A673 (cell line): Measurements from ENCODE around the gene PROZ. TPM values are rescaled to one million over a fixed set of nuclear protein-coding genes. Genes with fewer than 3 reads are reported as not detected.

Experiments used
- BruUV-seq: library from RNA; stranded (reverse); fragments of 400-500 nt; replicated peaks from 2 replicates; lab custom pipeline; 2021; lab: Mats Ljungman, UMichigan
- CTCF ChIA-PET: fragments of 300-600 bp; sonication (Branson Sonifier 250); formaldehyde crosslinking; loops from one replicate; lab custom pipeline; 2022; ENCODE audit warnings: antibody characterized with exemption; lab: Charles Lee
- POLR2A ChIA-PET: fragments of 300-600 bp; sonication (Branson Sonifier 250); formaldehyde crosslinking; loops from one replicate; lab custom pipeline; 2022; ENCODE audit warnings: antibody characterized with exemption; ENCODE audit not compliant: low non-redundant PET; lab: Charles Lee
- DNase-seq: peaks from one replicate; pipeline ENCODE4 v3.0.0-alpha.2; 2015; ENCODE audit warnings: low spot score
- H3K27ac ChIP-seq: fragments of 200-600 bp; sonication (generic); 2 replicates; pipeline ENCODE4 v1.5.1; 2016; ENCODE audit warnings: mixed run types, low read depth, mild to moderate bottlenecking, mixed read lengths, antibody characterized with exemption, low read length; ENCODE audit not compliant: poor library complexity, severe bottlenecking
- H3K27me3 ChIP-seq: fragments of 200-600 bp; sonication (generic); replicated peaks from 2 replicates; pipeline ENCODE4 v1.6.1; 2017; ENCODE audit warnings: mixed run types, low read depth, mild to moderate bottlenecking, mixed read lengths, antibody characterized with exemption, low read length; ENCODE audit not compliant: insufficient read depth, poor library complexity
- H3K36me3 ChIP-seq: fragments of 200-600 bp; sonication (generic); 2 replicates; pipeline ENCODE4 v1.6.1; 2016; ENCODE audit warnings: mixed run types, mild to moderate bottlenecking, mixed read lengths, antibody characterized with exemption, low read length; ENCODE audit not compliant: insufficient read depth, poor library complexity, severe bottlenecking
- H3K4me1 ChIP-seq: fragments of 200-600 bp; sonication (generic); 2 replicates; pipeline ENCODE4 v1.6.1; 2017; ENCODE audit warnings: mixed run types, mild to moderate bottlenecking, mixed read lengths, antibody characterized with exemption, low read length; ENCODE audit not compliant: insufficient read depth, poor library complexity, severe bottlenecking
- H3K4me3 ChIP-seq: fragments of 200-600 bp; sonication (generic); 2 replicates; pipeline ENCODE4 v1.5.1; 2016; ENCODE audit warnings: low read depth, mixed run types, mild to moderate bottlenecking, mixed read lengths, low read length; ENCODE audit not compliant: poor library complexity, severe bottlenecking
- H3K9me3 ChIP-seq: fragments of 200-600 bp; sonication (generic); 2 replicates; pipeline ENCODE4 v1.6.1; 2016; ENCODE audit warnings: mixed run types, low read depth, mild to moderate bottlenecking, mixed read lengths, antibody characterized with exemption, low read length; ENCODE audit not compliant: poor library complexity, severe bottlenecking
- CTCF ChIP-seq: fragments of 300-800, 200-600 bp; sonication (generic); conservative IDR thresholded peaks from 2 replicates; pipeline ENCODE4 v1.5.1; 2017; ENCODE audit warnings: low read depth, mild to moderate bottlenecking, antibody characterized with exemption, low read length, moderate library complexity, mixed read lengths
- EZH2 ChIP-seq: fragments of 200-600 bp; sonication (generic); IDR thresholded peaks from 2 replicates; pipeline ENCODE4 v1.6.1; 2017; ENCODE audit warnings: borderline replicate concordance, low read depth, mild to moderate bottlenecking, mixed read lengths, antibody characterized with exemption, low read length; ENCODE audit not compliant: poor library complexity, severe bottlenecking
- intact Hi-C: fragments of 100-400 bp; cut with micrococcal nuclease; formaldehyde crosslinking; loops from one replicate; pipeline ENCODE4 v1.10.0; 2022; ENCODE audit not compliant: unreplicated experiment
- total RNA-seq: library from RNA; stranded (reverse); gene quantifications from 2 replicates; pipeline ENCODE4 v1.2.3, GENCODE V29; 2021

The PROZ gene
- total RNA-seq, 1 experiment from 2014 or later, result not detected

GRCh38 chr13:113211774-113212173 lies 53.3 kb downstream of the PROZ start:
- peak; percentile 56 for DNase-seq
- no peak overlapping the region for H3K4me3 ChIP-seq
- H3K36me3 ChIP-seq, result peaks cover 10% of the 10 kb centered on the region
- H3K27ac ChIP-seq, result no peak overlapping the region
- POLR2A ChIA-PET, result no interaction called here
- no peaks in the 10 kb centered on the region for H3K9me3 ChIP-seq
- intact Hi-C loops, result no loop called here
- TF ChIP-seq CTCF, result peak; percentile 43
- no peak for TF ChIP-seq EZH2
- H3K4me1 ChIP-seq, result peaks cover 31% of the 10 kb centered on the region
- H3K27me3 ChIP-seq, result no peaks in the 10 kb centered on the region
- CTCF ChIA-PET, result no interaction called here
- no TSS peak for BruUV-seq

- Histone ChIP-seq H3K36me3 (peaks cover 26% of the 10 kb centered on the region), H3K9me3 (no peaks in the 10 kb centered on the region), H3K27ac (peak overlapping the region; percentile 26), H3K4me3 (no peak overlapping the region), H3K27me3 (no peaks in the 10 kb centered on the region), H3K4me1 (peaks cover 23% of the 10 kb centered on the region)
- POLR2A ChIA-PET, result no interaction called here
- DNase-seq, result peak; percentile 74
- BruUV-seq, result no TSS peak
- CTCF ChIA-PET, result no interaction called here
- intact Hi-C loops, result no loop called here
- TF ChIP-seq EZH2 (no peak), CTCF (no peak)
Observed at GRCh38 chr13:113216254-113217048, 58.0 kb downstream of the PROZ start.

GRCh38 chr13:113218586-113218985 lies 60.1 kb downstream of the PROZ start:
- DNase-seq, result no peak
- no peak overlapping the region for H3K4me3 ChIP-seq
- no peak for TF ChIP-seq EZH2
- TF ChIP-seq CTCF, result no peak
- POLR2A ChIA-PET, result no interaction called here
- H3K36me3 ChIP-seq, result peaks cover 18% of the 10 kb centered on the region
- peaks cover 23% of the 10 kb centered on the region for H3K4me1 ChIP-seq
- intact Hi-C loops, result no loop called here
- no peaks in the 10 kb centered on the region for H3K9me3 ChIP-seq
- H3K27me3 ChIP-seq, result no peaks in the 10 kb centered on the region
- H3K27ac ChIP-seq, result no peak overlapping the region
- BruUV-seq, result no TSS peak
- CTCF ChIA-PET, result no interaction called here
